Measurements from ENCODE around the gene ARL9.

- TF ChIP-seq CTCF (IDR thresholded peaks at IDR 0.05; ENCODE audit: borderline replicate concordance, extremely low read depth, low read length, poor library complexity, severe bottlenecking) = no peak
- TF ChIP-seq EZH2 (IDR thresholded peaks at IDR 0.05; ENCODE audit: borderline replicate concordance, low read depth, low read length, severe bottlenecking) = no peak
These were observed 45.9 kb downstream of the ARL9 start for GRCh38 chr4:56551516-56551915.

Data from DND-41 (cell line).